Esophagus squamous epithelium (tissue), 5 donors: ENCODE measurements around the gene BABAM2. TPM values are rescaled to one million over a fixed set of nuclear protein-coding genes. Genes with fewer than 3 reads are reported as not detected.

Experiments used
- DNase-seq: peaks from one replicate; lab custom pipeline; 2025; lab: John Stamatoyannopoulos, UW
- H3K27ac ChIP-seq, 4 donors: fragments of 200-600 bp; sonication (generic); one replicate each; pipeline ENCODE4 v1.5.1; 2016 to 2019; ENCODE audit warnings: mild to moderate bottlenecking in 1 of 4
- H3K27me3 ChIP-seq, 4 donors: fragments of 200-600 bp; sonication (generic); 1 replicate in 3 of 4; 2 replicates in 1 of 4; pipeline versions ENCODE4 v1.5.1 to v1.6.0; 2017 to 2021; ENCODE audit warnings: antibody characterized with exemption in 1 of 4
- H3K36me3 ChIP-seq, 3 donors: fragments of 200-600 bp; sonication (generic); one replicate each; pipeline ENCODE4 v1.5.1; 2016 to 2019
- H3K4me1 ChIP-seq, 3 donors: fragments of 200-600 bp; sonication (generic); one replicate each; pipeline ENCODE4 v1.5.1; 2017 to 2019
- H3K4me3 ChIP-seq, 4 donors: fragments of 200-600 bp; sonication (generic); 1 replicate in 3 of 4; 2 replicates in 1 of 4; pipeline ENCODE4 v1.5.1; 2016 to 2019; ENCODE audit warnings: mild to moderate bottlenecking in 2 of 4, moderate library complexity in 1 of 4
- H3K9me3 ChIP-seq, 3 donors: fragments of 200-600 bp; sonication (generic); one replicate each; pipeline ENCODE4 v1.5.1; 2016 to 2019
- CTCF ChIP-seq, 6 experiments: fragments of 450-650 bp in 4 of 6; fragments of 200-600 bp in 2 of 6; sonication (generic) in 2 of 6; IDR thresholded peaks; one replicate each; pipeline ENCODE4 v1.5.1; 2016 to 2019; ENCODE audit warnings: antibody characterized with exemption in 6 of 6, mild to moderate bottlenecking in 4 of 6, moderate library complexity in 4 of 6
- POLR2A ChIP-seq, 4 donors: fragments of 450-650 bp; IDR thresholded peaks; one replicate each; pipeline ENCODE4 v1.6.1; 2017; ENCODE audit warnings: antibody characterized with exemption in 4 of 4, mild to moderate bottlenecking in 4 of 4, moderate library complexity in 3 of 4
- WGBS, 2 donors: methylation state at CpG; one replicate each; pipeline ENCODE4 v1.1.5; 2018; 5-methylcytosine and 5-hydroxymethylcytosine counted together
- intact Hi-C: fragments of 100-400 bp; cut with DNase I; formaldehyde crosslinking; loops from one replicate; pipeline ENCODE4 v1.15.0; 2022
- total RNA-seq, 4 donors: library from RNA; depleted of rRNA; stranded (reverse); fragments of >200 nt; gene quantifications; one replicate each; pipeline ENCODE4 v1.1.0, GENCODE V29; 2016
- donor health status: DM: yes; HTN: yes; CAD: no.

Gene BABAM2
- total RNA-seq, 4 donors from 2014 or later = 16.6 to 28.3 (median 24.3) TPM

GRCh38 chr2:28185153-28185552 is 294.6 kb downstream of the BABAM2 start:
- Histone ChIP-seq H3K36me3 (no peaks in the 10 kb centered on the region), H3K27me3 (no peaks in the 10 kb centered on the region), H3K4me3 (no peak overlapping the region), H3K9me3 (no peaks in the 10 kb centered on the region), H3K4me1 (peaks cover 0 to 25% (median 0%) of the 10 kb centered on the region in 3 donors), H3K27ac (peak overlapping the region in 3 of 4 donors; percentile 14 to 65 (median 61))
- TF ChIP-seq POLR2A (IDR thresholded peaks at IDR 0.05) (no peak), CTCF (IDR thresholded peaks at IDR 0.05) (no peak)
- intact Hi-C loops = no loop called here
- 38 to 50% methylated on average over 5 of the region's 5 CpGs for WGBS, 2 donors
- no peak for DNase-seq

GRCh38 chr2:28185891-28186290 is 295.4 kb downstream of the BABAM2 start:
- Histone ChIP-seq H3K27me3 (no peaks in the 10 kb centered on the region), H3K4me3 (no peak overlapping the region), H3K27ac (peak overlapping the region in 2 of 4 donors; percentile 61 to 65), H3K4me1 (peaks cover 0 to 25% (median 0%) of the 10 kb centered on the region in 3 donors), H3K36me3 (no peaks in the 10 kb centered on the region), H3K9me3 (no peaks in the 10 kb centered on the region)
- 76 to 77% methylated on average over 2 of the region's 2 CpGs for WGBS, 2 donors
- TF ChIP-seq CTCF (IDR thresholded peaks at IDR 0.05) (no peak), POLR2A (IDR thresholded peaks at IDR 0.05) (no peak)
- intact Hi-C loops = no loop called here
- no peak for DNase-seq

- intact Hi-C loops = no loop called here
- H3K9me3 ChIP-seq = no peaks in the 10 kb centered on the region
- no peaks in the 10 kb centered on the region for H3K36me3 ChIP-seq
- no peak for TF ChIP-seq CTCF (IDR thresholded peaks at IDR 0.05)
- no peak for TF ChIP-seq POLR2A (IDR thresholded peaks at IDR 0.05)
- peaks cover 0 to 25% (median 0%) of the 10 kb centered on the region in 3 donors for H3K4me1 ChIP-seq
- H3K27ac ChIP-seq = no peak overlapping the region
- no peaks in the 10 kb centered on the region for H3K27me3 ChIP-seq
- DNase-seq = no peak
- no peak overlapping the region for H3K4me3 ChIP-seq
Observed at GRCh38 chr2:28187186-28187585, 296.7 kb downstream of the BABAM2 start.

- H3K4me1 ChIP-seq = peaks cover 0 to 28% (median under 1%) of the 10 kb centered on the region in 3 donors
- H3K27ac ChIP-seq = no peak overlapping the region
- no peaks in the 10 kb centered on the region for H3K27me3 ChIP-seq
- intact Hi-C loops = no loop called here
- no peaks in the 10 kb centered on the region for H3K9me3 ChIP-seq
- no peak for DNase-seq
- no peaks in the 10 kb centered on the region for H3K36me3 ChIP-seq
- H3K4me3 ChIP-seq = no peak overlapping the region
- no peak for TF ChIP-seq CTCF (IDR thresholded peaks at IDR 0.05)
- WGBS, 2 donors = 71 to 75% methylated on average over 4 of the region's 4 CpGs
Observed at GRCh38 chr2:28188436-28188835, 297.9 kb downstream of the BABAM2 start.

- TF ChIP-seq POLR2A (IDR thresholded peaks at IDR 0.05) (no peak), CTCF (IDR thresholded peaks at IDR 0.05) (no peak)
- 69 to 78% methylated on average over 10 of the region's 10 CpGs for WGBS, 2 donors
Observed at GRCh38 chr2:28193630-28194403, 303.3 kb downstream of the BABAM2 start.

More at GRCh38 chr2:28193630-28194403, 303.3 kb downstream of the BABAM2 start:
- no peaks in the 10 kb centered on the region for H3K9me3 ChIP-seq
- H3K4me3 ChIP-seq = no peak overlapping the region
- no peaks in the 10 kb centered on the region for H3K36me3 ChIP-seq
- no peaks in the 10 kb centered on the region for H3K27me3 ChIP-seq
- intact Hi-C loops = no loop called here
- H3K27ac ChIP-seq = peak overlapping the region in 3 of 4 donors; percentile 34 to 74 (median 37)
- H3K4me1 ChIP-seq = peaks cover 4 to 38% (median 6%) of the 10 kb centered on the region in 3 donors
- no peak for DNase-seq
